DOHH2 (cell line): ENCODE results near the gene SP7.

Experiments used
- EZH2phosphoT487 ChIP-seq: fragments of 200-600 bp; sonication (generic); IDR thresholded peaks from 2 replicates; pipeline ENCODE4 v1.6.1; 2017; ENCODE audit warnings: borderline replicate concordance, mild to moderate bottlenecking, antibody characterized with exemption, low read length, moderate library complexity, mixed read lengths
- TF ChIP-seq, protein P1 (sequence below): fragments of 200-600 bp; sonication (generic); IDR thresholded peaks from one replicate; pipeline ENCODE4 v1.5.1; 2014; ENCODE audit warnings: antibody characterized with exemption, mild to moderate bottlenecking, low read depth, low read length; ENCODE audit not compliant: poor library complexity, severe bottlenecking

GRCh38 chr12:53378724-53379388 is 42.7 kb upstream of the SP7 start:
- TF ChIP-seq, protein P1, sequence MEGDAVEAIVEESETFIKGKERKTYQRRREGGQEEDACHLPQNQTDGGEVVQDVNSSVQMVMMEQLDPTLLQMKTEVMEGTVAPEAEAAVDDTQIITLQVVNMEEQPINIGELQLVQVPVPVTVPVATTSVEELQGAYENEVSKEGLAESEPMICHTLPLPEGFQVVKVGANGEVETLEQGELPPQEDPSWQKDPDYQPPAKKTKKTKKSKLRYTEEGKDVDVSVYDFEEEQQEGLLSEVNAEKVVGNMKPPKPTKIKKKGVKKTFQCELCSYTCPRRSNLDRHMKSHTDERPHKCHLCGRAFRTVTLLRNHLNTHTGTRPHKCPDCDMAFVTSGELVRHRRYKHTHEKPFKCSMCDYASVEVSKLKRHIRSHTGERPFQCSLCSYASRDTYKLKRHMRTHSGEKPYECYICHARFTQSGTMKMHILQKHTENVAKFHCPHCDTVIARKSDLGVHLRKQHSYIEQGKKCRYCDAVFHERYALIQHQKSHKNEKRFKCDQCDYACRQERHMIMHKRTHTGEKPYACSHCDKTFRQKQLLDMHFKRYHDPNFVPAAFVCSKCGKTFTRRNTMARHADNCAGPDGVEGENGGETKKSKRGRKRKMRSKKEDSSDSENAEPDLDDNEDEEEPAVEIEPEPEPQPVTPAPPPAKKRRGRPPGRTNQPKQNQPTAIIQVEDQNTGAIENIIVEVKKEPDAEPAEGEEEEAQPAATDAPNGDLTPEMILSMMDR, result no peak
- no peak for TF ChIP-seq EZH2phosphoT487
